Liver (tissue), 9 donors: ENCODE results near the gene KRTAP19-1. TPM values are rescaled to one million over a fixed set of nuclear protein-coding genes. Genes with fewer than 3 reads are reported as not detected.

Experiments used
- DNase-seq: peaks from one replicate; pipeline ENCODE4 v3.0.0-alpha.2; 2017; ENCODE audit warnings: low spot score
- H3K27ac ChIP-seq, 2 donors: one replicate each; pipeline ENCODE4 v1.7.0; 2013; ENCODE audit warnings: inconsistent platforms in 2 of 2, low read length in 2 of 2, control low read depth in 1 of 2, low read depth in 1 of 2, mild to moderate bottlenecking in 1 of 2
- H3K27me3 ChIP-seq, 4 donors: one replicate each; pipeline versions ENCODE4 v1.6.1 to v1.7.0; 2013; ENCODE audit warnings: low read length in 3 of 4, inconsistent platforms in 1 of 4, mild to moderate bottlenecking in 1 of 4, moderate library complexity in 1 of 4; ENCODE audit not compliant: control insufficient read depth in 4 of 4, insufficient read depth in 4 of 4
- H3K36me3 ChIP-seq, 4 donors: one replicate each; pipeline versions ENCODE4 v1.6.1 to v1.7.0; 2013; ENCODE audit warnings: low read length in 3 of 4, mild to moderate bottlenecking in 3 of 4, low read depth in 1 of 4, moderate library complexity in 1 of 4; ENCODE audit not compliant: control insufficient read depth in 4 of 4, insufficient read depth in 3 of 4
- H3K4me1 ChIP-seq, 4 donors: one replicate each; pipeline versions ENCODE4 v1.6.1 to v1.7.0; 2013; ENCODE audit warnings: low read length in 3 of 4, mild to moderate bottlenecking in 3 of 4, moderate library complexity in 1 of 4; ENCODE audit not compliant: control insufficient read depth in 4 of 4, insufficient read depth in 4 of 4
- H3K4me3 ChIP-seq, 3 donors: one replicate each; pipeline versions ENCODE4 v1.6.1 to v1.7.0; 2013; ENCODE audit warnings: low read length in 3 of 3, control low read depth in 1 of 3, low read depth in 1 of 3, mild to moderate bottlenecking in 1 of 3
- H3K9ac ChIP-seq, 2 donors: one replicate each; pipeline ENCODE4 v1.7.0; 2013; ENCODE audit warnings: low read length in 2 of 2, mild to moderate bottlenecking in 2 of 2, moderate library complexity in 2 of 2, control low read depth in 1 of 2, low read depth in 1 of 2
- H3K9me3 ChIP-seq, 4 donors: one replicate each; pipeline versions ENCODE4 v1.6.1 to v1.7.0; 2013; ENCODE audit warnings: low read length in 3 of 4; ENCODE audit not compliant: control insufficient read depth in 4 of 4
- EGR1 ChIP-seq, 2 donors: IDR thresholded peaks; 2 replicates each; pipeline ENCODE4 v1.6.1; 2016 to 2018; ENCODE audit warnings: antibody characterized with exemption in 2 of 2, low read depth in 2 of 2
- FOXA1 ChIP-seq: IDR thresholded peaks from 2 replicates; pipeline ENCODE4 v1.6.1; 2016; ENCODE audit warnings: antibody characterized with exemption
- FOXA2 ChIP-seq: IDR thresholded peaks from 2 replicates; pipeline ENCODE4 v1.6.1; 2016; ENCODE audit warnings: antibody characterized with exemption
- GABPA ChIP-seq, 2 donors: IDR thresholded peaks in 1 of 2; conservative IDR thresholded peaks in 1 of 2; 2 replicates each; pipeline ENCODE4 v1.6.1; 2016; ENCODE audit warnings: antibody characterized with exemption in 2 of 2, mild to moderate bottlenecking in 1 of 2, moderate library complexity in 1 of 2
- HNF4A ChIP-seq, 2 donors: conservative IDR thresholded peaks; 2 replicates each; pipeline ENCODE4 v1.6.1; 2016; ENCODE audit warnings: antibody characterized with exemption in 2 of 2, mild to moderate bottlenecking in 2 of 2
- HNF4G ChIP-seq: IDR thresholded peaks from 2 replicates; pipeline ENCODE4 v1.6.1; 2016; ENCODE audit warnings: antibody characterized with exemption
- JUND ChIP-seq, 2 donors: IDR thresholded peaks; 2 replicates each; pipeline ENCODE4 v1.6.1; 2016; ENCODE audit warnings: antibody characterized with exemption in 2 of 2
- NR2F2 ChIP-seq: IDR thresholded peaks from 2 replicates; pipeline ENCODE4 v1.6.1; 2016; ENCODE audit warnings: antibody characterized with exemption
- RAD21 ChIP-seq, 2 donors: IDR thresholded peaks; 2 replicates each; pipeline ENCODE4 v1.6.1; 2016; ENCODE audit warnings: antibody characterized with exemption in 2 of 2, mild to moderate bottlenecking in 2 of 2
- RXRA ChIP-seq, 2 donors: IDR thresholded peaks; 2 replicates each; pipeline ENCODE4 v1.6.1; 2017 to 2018; ENCODE audit warnings: antibody characterized with exemption in 2 of 2, mild to moderate bottlenecking in 1 of 2
- SP1 ChIP-seq: IDR thresholded peaks from 2 replicates; pipeline ENCODE4 v1.6.1; 2018; ENCODE audit warnings: antibody characterized with exemption, mild to moderate bottlenecking
- TAF1 ChIP-seq: conservative IDR thresholded peaks from 2 replicates; pipeline ENCODE4 v1.6.1; 2016; ENCODE audit warnings: antibody characterized with exemption, mild to moderate bottlenecking
- YY1 ChIP-seq: IDR thresholded peaks from 2 replicates; pipeline ENCODE4 v1.6.1; 2016; ENCODE audit warnings: antibody characterized with exemption, mild to moderate bottlenecking
- WGBS: extraction: QIAGEN DNeasy Blood & Tissue Kit; methylation state at CpG from one replicate; pipeline ENCODE4 v1.1.7; 2013; 5-methylcytosine and 5-hydroxymethylcytosine counted together
- polyA plus RNA-seq, 2 donors: library from polyadenylated mRNA; stranded (reverse) in 1 of 2; unstranded in 1 of 2; fragments of 200-250 nt in 1 of 2; fragments of >200 nt in 1 of 2; fragmentation: Nextera tagmentation in 1 of 2; extraction: Ambion mirVana in 1 of 2; gene quantifications; one replicate each; pipeline versions ENCODE4 v1.2.1 to v1.2.3, GENCODE V29; 2013 to 2015
- total RNA-seq, 2 donors: library from RNA; depleted of rRNA; stranded (reverse); fragments of >200 nt; gene quantifications; one replicate each; pipeline ENCODE4 v1.2.3, GENCODE V29; 2014
- TF ChIP-seq, protein P1 (sequence below): IDR thresholded peaks from 2 replicates; pipeline ENCODE4 v1.6.1; 2016; ENCODE audit warnings: antibody characterized with exemption, mild to moderate bottlenecking
- TF ChIP-seq, protein P2 (sequence below): IDR thresholded peaks from 2 replicates; pipeline ENCODE4 v1.6.1; 2016; ENCODE audit warnings: antibody characterized with exemption
- TF ChIP-seq, protein P3 (sequence below): IDR thresholded peaks from 2 replicates; pipeline ENCODE4 v1.6.1; 2016; ENCODE audit warnings: antibody characterized with exemption
- TF ChIP-seq, protein P4 (sequence below): fragments of 150-350 bp; IDR thresholded peaks from 2 replicates; pipeline ENCODE4 v1.5.1; 2017; ENCODE audit warnings: improper control_type of control experiment, low read depth, low read length; ENCODE audit not compliant: missing input control
- TF ChIP-seq, protein P5 (sequence below): IDR thresholded peaks from 2 replicates; pipeline ENCODE4 v1.6.1; 2016; ENCODE audit warnings: antibody characterized with exemption
- donor health status: healthy.
- donor health status: healthy.
- donor health status: healthy.
- donor health status: healthy.
- donor health status: healthy.

The KRTAP19-1 gene
- not detected for total RNA-seq
- polyA plus RNA-seq, result not detected

DNA sequence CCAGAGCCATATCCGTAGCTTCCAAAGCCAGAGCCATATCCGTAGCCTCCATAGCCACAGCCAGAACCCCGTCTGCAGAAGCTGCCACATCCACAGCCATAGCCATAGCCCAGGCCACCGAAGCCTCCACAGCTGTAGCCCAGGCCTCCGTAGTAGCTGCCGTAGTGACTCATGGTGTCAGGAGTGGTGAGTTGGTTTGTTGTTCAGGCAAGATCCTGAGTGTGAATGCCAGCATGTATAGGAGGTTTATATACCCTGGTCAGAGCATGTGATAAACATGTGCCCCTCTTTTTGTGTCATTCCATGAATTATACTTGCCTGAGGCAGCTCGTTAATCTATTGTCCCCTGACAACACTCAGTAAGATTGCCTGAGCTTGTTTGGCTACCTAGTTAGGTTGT lies at the start of gene KRTAP19-1:
KRTAP19-1 (minus strand) TSS at position 223 of the 400 bp plus-strand sequence; CDS start at position 173, 50 bp downstream.
- no peaks in the 10 kb centered on the region for H3K4me1 ChIP-seq
- 82% methylated on average over 7 of the region's 7 CpGs for WGBS
- H3K27me3 ChIP-seq, result peaks cover 0 to 3% (median 0%) of the 10 kb centered on the region in 4 donors
- no peak within 1 kb of the TSS for H3K4me3 ChIP-seq
- TF ChIP-seq YY1, result no peak
- no peak for TF ChIP-seq HNF4A (conservative IDR thresholded peaks at IDR 0.05)
- TF ChIP-seq SP1, result no peak
- TF ChIP-seq TAF1, result no peak
- no peaks in the 10 kb centered on the region for H3K36me3 ChIP-seq
- H3K27ac ChIP-seq, result no peak within 1 kb of the TSS
- no peaks in the 10 kb centered on the region for H3K9me3 ChIP-seq
- no peak for DNase-seq
- H3K9ac ChIP-seq, result no peak within 1 kb of the TSS

DNA sequence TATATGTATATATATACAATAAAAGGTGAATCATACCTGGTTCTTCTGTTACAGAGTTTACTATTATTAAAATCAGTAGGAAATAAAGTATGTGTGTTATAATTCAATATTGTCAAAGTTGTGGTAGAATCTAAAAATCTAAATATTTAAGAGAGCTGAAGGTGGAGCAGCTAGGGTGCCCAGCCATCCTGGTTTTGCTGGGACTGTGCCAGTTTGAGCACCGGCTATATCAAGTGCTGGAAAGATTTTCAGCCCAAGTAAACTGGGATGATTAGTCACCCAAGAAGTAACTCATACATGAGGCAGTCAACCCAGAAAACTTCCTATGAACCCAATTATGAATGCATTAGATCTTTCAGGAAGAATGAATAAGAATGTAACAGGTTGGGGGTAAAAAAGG lies 38.7 kb upstream of the KRTAP19-1 start:
- H3K4me1 ChIP-seq, result no peaks in the 10 kb centered on the region
- no peaks in the 10 kb centered on the region for H3K27me3 ChIP-seq
- no peak overlapping the region for H3K9ac ChIP-seq
- no peak for DNase-seq
- no peaks in the 10 kb centered on the region for H3K9me3 ChIP-seq
- no peak overlapping the region for H3K27ac ChIP-seq
- H3K4me3 ChIP-seq, result no peak overlapping the region
- TF ChIP-seq, protein P1, sequence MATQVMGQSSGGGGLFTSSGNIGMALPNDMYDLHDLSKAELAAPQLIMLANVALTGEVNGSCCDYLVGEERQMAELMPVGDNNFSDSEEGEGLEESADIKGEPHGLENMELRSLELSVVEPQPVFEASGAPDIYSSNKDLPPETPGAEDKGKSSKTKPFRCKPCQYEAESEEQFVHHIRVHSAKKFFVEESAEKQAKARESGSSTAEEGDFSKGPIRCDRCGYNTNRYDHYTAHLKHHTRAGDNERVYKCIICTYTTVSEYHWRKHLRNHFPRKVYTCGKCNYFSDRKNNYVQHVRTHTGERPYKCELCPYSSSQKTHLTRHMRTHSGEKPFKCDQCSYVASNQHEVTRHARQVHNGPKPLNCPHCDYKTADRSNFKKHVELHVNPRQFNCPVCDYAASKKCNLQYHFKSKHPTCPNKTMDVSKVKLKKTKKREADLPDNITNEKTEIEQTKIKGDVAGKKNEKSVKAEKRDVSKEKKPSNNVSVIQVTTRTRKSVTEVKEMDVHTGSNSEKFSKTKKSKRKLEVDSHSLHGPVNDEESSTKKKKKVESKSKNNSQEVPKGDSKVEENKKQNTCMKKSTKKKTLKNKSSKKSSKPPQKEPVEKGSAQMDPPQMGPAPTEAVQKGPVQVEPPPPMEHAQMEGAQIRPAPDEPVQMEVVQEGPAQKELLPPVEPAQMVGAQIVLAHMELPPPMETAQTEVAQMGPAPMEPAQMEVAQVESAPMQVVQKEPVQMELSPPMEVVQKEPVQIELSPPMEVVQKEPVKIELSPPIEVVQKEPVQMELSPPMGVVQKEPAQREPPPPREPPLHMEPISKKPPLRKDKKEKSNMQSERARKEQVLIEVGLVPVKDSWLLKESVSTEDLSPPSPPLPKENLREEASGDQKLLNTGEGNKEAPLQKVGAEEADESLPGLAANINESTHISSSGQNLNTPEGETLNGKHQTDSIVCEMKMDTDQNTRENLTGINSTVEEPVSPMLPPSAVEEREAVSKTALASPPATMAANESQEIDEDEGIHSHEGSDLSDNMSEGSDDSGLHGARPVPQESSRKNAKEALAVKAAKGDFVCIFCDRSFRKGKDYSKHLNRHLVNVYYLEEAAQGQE, result no peak
- TF ChIP-seq FOXA1, result no peak
- no peak for TF ChIP-seq YY1
- no peak for TF ChIP-seq JUND (IDR thresholded peaks at IDR 0.05)
- TF ChIP-seq, protein P2, sequence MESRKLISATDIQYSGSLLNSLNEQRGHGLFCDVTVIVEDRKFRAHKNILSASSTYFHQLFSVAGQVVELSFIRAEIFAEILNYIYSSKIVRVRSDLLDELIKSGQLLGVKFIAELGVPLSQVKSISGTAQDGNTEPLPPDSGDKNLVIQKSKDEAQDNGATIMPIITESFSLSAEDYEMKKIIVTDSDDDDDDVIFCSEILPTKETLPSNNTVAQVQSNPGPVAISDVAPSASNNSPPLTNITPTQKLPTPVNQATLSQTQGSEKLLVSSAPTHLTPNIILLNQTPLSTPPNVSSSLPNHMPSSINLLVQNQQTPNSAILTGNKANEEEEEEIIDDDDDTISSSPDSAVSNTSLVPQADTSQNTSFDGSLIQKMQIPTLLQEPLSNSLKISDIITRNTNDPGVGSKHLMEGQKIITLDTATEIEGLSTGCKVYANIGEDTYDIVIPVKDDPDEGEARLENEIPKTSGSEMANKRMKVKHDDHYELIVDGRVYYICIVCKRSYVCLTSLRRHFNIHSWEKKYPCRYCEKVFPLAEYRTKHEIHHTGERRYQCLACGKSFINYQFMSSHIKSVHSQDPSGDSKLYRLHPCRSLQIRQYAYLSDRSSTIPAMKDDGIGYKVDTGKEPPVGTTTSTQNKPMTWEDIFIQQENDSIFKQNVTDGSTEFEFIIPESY, result no peak
- TF ChIP-seq EGR1 (IDR thresholded peaks at IDR 0.05; ENCODE audit: low read depth in 2 of 2), result no peak
- TF ChIP-seq FOXA2, result no peak
- TF ChIP-seq, protein P3, sequence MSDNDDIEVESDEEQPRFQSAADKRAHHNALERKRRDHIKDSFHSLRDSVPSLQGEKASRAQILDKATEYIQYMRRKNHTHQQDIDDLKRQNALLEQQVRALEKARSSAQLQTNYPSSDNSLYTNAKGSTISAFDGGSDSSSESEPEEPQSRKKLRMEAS, result no peak
- TF ChIP-seq, protein P4, sequence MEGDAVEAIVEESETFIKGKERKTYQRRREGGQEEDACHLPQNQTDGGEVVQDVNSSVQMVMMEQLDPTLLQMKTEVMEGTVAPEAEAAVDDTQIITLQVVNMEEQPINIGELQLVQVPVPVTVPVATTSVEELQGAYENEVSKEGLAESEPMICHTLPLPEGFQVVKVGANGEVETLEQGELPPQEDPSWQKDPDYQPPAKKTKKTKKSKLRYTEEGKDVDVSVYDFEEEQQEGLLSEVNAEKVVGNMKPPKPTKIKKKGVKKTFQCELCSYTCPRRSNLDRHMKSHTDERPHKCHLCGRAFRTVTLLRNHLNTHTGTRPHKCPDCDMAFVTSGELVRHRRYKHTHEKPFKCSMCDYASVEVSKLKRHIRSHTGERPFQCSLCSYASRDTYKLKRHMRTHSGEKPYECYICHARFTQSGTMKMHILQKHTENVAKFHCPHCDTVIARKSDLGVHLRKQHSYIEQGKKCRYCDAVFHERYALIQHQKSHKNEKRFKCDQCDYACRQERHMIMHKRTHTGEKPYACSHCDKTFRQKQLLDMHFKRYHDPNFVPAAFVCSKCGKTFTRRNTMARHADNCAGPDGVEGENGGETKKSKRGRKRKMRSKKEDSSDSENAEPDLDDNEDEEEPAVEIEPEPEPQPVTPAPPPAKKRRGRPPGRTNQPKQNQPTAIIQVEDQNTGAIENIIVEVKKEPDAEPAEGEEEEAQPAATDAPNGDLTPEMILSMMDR, result no peak
- TF ChIP-seq HNF4A (conservative IDR thresholded peaks at IDR 0.05), result no peak
- TF ChIP-seq RAD21 (IDR thresholded peaks at IDR 0.05), result no peak
- TF ChIP-seq TAF1, result no peak
- no peak for TF ChIP-seq HNF4G
- TF ChIP-seq, protein P5, sequence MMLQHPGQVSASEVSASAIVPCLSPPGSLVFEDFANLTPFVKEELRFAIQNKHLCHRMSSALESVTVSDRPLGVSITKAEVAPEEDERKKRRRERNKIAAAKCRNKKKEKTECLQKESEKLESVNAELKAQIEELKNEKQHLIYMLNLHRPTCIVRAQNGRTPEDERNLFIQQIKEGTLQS, result no peak
- no peak for TF ChIP-seq RXRA (IDR thresholded peaks at IDR 0.05)
- TF ChIP-seq SP1, result no peak
- no peak for TF ChIP-seq GABPA (IDR thresholded peaks at IDR 0.05 in 1 of 2, conservative IDR thresholded peaks at IDR 0.05 in 1 of 2)
- no peak for TF ChIP-seq NR2F2
- 65% methylated on average over 1 of the region's 1 CpG for WGBS
- peaks cover 0 to 2% (median 0%) of the 10 kb centered on the region in 4 donors for H3K36me3 ChIP-seq
